ENCODE results near the gene COX6B2.

- TF ChIP-seq, protein P1, sequence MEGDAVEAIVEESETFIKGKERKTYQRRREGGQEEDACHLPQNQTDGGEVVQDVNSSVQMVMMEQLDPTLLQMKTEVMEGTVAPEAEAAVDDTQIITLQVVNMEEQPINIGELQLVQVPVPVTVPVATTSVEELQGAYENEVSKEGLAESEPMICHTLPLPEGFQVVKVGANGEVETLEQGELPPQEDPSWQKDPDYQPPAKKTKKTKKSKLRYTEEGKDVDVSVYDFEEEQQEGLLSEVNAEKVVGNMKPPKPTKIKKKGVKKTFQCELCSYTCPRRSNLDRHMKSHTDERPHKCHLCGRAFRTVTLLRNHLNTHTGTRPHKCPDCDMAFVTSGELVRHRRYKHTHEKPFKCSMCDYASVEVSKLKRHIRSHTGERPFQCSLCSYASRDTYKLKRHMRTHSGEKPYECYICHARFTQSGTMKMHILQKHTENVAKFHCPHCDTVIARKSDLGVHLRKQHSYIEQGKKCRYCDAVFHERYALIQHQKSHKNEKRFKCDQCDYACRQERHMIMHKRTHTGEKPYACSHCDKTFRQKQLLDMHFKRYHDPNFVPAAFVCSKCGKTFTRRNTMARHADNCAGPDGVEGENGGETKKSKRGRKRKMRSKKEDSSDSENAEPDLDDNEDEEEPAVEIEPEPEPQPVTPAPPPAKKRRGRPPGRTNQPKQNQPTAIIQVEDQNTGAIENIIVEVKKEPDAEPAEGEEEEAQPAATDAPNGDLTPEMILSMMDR (IDR thresholded peaks at IDR 0.05) = no peak
- TF ChIP-seq ZFX (IDR thresholded peaks at IDR 0.05; ENCODE audit: borderline replicate concordance) = no peak
Observed at GRCh38 chr19:55362174-55362989, 7.9 kb upstream of the COX6B2 start.

Data from 22Rv1 (cell line).